ENCODE measurements around the gene CEP162. TPM values are rescaled to one million over a fixed set of nuclear protein-coding genes. Genes with fewer than 3 reads are reported as not detected.

The CEP162 gene
- total and polyA plus RNA-seq, 8 donors, result 2.2 to 8.5 (median 4.9) TPM

Other genes starting within 250 kb of the CEP162 start
- gene MRAP2, start 193.9 kb downstream of the CEP162 start, total RNA-seq, result 1 to 10 TPM in 5 of 6 donors, under 1 TPM in 1; 0.88 to 3.7 (median 2.2) TPM
- 10 to 100 TPM in 1 of 2 donors, 1 to 10 TPM in 1; 6.5 to 20.2 TPM for gene MRAP2, start 193.9 kb downstream of the CEP162 start, polyA plus RNA-seq